ENCODE results near the gene DLG4.

The DLG4 gene

DNA sequence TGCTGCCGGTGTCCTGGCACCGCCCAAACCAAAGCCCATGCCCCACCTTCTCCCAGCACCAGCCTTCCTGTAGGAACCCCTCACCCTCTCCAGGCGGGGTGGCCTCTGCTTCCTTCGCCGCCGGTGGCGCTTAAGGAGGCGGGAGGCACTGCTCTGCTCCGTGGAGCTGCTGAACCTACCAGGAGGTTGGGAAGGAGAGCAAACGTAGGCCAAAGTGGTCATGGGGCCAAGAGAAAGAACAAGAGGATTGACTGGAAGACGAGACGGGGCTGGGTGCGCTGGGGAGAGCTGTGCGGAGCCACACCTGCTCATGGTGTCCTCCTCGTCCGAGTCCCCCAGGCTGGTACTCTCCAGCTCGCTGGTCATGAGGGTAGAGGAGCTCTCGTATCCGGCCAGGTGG is 9.9 kb upstream of the DLG4 start:
- DNase-seq (ENCODE audit: low read depth in 2 of 2) = no peak

DNA sequence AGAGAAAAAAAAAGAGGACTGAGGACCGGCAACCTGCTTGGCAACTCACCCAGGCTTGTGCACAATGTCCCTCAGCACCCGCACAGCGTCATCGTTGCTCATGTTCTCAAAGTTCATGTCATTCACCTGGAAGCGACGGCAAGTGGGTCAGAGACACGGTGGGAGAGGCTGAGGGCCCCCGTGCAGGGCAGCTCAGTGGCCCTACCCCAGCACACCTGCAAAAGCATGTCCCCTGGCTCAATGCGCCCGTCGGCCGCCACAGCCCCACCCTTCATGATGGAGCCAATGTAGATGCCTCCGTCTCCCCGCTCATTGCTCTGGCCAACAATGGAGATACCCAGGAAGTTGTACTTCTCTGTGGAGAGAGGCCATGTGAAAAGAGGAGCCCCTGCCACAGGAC is 9.3 kb upstream of the DLG4 start:
- no peak for DNase-seq (ENCODE audit: low read depth in 2 of 2)

DNA sequence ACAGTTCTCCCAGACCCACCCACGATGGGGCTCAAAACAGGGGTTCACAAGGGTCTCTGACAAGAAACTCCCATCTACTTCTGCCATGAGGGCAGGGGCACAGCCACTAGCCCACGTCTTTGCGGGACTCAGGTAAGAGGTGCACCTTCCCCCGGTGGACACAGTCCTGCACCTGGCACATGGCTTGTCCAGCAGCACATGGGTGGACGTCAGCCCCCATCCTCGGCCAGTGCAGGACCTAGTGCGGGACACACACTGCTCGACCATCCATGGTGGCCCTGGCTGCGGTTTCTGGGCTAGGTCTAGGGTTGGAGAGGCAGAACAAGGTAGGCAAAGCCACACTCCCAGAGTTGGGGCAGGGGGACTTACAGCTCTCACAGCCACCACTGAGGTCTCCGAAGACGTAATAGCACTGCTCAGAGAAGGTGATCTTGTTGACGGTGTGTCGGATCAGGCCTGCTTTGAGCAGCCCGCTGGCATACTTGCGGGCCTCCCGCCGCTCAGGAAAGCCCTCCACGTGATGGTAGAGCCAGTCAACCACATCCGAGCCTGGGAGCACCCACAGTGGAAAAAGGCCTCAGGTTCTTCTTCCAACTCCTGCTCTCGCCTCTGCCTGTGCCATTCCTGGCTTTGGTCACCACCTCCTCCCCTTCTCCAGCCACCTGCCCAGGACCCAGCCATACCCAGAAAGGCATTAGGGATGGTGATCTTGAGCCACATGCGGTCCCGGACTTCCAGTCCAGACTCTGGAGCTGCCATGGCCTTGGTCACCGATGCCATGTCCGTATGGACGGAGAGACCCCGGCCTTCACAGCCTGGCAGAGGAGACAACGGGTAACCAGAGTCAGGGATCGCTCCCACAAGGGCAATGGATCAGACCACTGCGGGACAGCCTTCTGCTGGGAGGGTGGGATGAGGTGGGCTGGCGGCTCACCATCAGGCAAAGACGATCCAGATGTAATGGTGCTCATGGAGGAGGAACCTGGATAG is 7.4 kb upstream of the DLG4 start:
- no peak for DNase-seq (ENCODE audit: low read depth in 2 of 2)

DNA sequence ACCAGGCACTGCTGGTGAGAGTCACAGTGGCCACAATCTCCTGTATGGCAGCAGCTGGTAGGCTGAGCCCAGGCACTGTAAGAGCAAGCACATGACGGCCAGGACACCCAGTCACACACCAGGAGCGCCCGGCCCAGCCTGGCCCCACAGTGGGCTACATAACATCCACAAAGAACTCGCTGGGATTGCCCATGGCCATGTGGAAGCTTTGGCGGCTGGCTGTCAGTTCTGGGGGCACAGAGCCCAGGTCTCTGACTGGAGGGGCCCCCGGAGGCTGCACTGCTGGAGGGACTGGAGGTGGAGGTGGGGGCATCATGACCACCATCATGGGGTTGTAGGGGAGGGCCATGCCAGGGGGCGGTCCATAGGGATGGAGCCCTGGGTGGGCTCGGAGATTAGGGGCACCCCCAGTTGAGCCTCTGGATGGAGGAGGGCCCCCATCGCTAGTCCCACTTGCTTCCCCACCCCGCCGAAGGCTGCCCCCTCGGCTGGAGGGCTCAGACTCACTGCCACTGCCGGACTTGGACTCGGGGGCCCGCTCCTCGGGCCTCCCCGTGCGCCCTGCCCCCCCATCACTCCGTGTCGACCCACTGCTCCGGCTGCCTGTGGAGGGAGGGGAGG is 6.2 kb upstream of the DLG4 start:
- no peak for DNase-seq (ENCODE audit: low read depth in 2 of 2)

DNA sequence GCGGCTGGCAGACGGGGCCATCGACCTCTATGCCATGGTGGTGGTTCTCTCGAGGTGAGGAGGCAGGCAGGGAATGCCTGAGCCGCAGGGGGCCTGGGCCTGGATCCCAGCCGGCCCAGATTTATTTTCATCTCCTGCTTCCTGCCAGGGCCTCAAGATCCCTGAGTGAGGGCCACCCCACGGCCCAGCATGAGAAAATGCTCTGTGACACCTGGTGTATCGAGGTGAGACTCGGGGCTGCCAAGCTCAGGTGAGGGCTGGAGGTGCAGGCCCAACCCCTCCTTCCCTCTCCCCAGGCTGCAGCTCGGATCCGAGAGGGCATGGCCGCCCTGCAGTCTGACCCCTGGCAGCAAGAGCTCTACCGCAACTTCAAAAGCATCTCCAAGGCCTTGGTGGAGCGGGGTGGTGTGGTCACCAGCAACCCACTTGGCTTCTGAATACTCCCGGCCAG is 5.0 kb upstream of the DLG4 start:
- no peak for DNase-seq (ENCODE audit: low read depth in 2 of 2)

DNA sequence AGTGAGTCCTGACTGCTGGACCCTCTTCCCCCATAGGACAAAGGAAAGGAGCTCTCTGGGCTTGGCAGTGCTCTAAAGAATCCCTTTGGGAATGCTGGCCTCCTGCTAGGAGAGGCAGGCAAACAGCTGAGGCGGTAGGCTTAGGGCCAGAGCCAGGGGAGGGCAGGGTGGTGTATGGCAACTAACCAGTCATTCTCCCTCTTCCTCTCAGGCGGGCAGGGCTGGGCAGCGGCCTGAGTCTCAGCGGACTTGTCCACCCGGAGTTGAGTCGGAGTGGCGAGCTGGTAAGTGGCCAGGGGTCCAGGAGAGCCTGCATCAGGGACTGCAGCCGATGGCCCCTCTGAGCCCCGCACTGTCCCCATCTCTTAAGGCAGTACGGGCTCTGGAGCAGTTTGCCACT is 4.5 kb upstream of the DLG4 start:
- no peak for DNase-seq (ENCODE audit: low read depth in 2 of 2)

DNA sequence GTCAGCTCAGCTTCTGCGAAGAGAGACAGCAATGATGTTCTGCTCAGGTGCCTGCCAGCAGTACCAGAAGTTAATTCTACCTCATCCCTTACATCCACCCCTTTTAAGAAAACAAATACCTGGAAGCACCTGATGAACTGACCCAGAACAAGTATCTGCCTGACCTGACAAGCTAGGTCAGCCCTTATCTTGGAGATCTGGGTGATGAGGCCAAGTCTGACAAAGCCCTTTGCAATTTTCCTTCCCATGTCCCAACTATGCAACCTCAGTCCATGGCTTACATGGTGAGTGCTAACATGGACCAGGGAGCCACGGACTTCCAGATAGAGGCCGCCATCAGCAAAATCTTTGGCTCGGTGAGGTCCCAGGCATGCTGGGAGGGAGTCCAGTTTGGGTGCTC is 3.7 kb upstream of the DLG4 start:
- no peak for DNase-seq (ENCODE audit: low read depth in 2 of 2)

DNA sequence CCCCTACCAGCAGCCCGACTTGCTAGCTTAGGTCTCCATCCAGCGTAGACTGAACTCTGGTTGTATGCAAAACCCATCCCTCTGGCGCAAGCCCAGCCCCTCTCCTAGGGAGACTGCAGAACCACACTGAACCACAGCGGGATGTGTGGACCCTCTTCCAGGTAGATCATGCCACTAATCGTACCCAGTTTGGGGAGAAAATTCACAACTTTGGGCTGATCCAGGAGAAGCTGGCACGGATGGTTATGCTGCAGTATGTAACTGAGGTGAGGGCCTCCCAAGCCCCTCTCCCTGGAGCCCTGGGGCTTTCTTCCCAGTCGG is 3.3 kb upstream of the DLG4 start:
- no peak for DNase-seq (ENCODE audit: low read depth in 2 of 2)

DNA sequence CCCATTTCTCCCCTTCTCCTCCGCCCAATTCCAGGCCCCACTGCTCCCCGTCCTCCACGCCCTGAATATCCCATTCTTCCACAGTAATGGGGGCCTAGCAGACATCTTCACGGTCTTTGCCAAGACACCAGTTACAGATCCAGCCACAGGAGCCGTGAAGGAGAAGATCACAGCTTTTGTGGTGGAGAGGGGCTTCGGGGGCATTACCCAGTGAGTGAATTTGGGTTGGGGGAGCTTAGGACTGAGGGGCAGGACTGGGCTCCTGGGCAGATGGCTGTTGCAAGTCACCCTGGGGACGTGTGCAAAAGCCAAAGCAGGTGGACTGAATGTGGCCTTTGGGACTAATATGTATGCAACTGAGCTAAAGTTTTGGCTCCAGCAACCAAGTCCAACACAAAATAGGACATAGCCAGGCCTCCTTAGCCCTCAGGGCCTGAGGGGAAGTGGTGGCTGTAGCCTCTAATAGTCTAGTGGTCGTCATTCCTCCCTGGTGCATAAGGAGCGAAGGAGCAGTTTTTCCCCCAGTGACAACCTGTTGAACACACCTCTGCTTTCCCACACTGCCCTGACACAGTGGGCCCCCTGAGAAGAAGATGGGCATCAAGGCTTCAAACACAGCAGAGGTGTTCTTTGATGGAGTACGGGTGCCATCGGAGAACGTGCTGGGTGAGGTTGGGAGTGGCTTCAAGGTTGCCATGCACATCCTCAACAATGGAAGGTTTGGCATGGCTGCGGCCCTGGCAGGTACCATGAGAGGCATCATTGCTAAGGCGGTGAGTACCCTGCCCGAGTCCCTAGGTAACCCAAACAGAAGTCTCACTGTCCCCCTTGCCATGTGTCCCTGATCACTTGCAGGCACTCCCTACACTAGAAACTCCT is 2.7 kb upstream of the DLG4 start:
- DNase-seq (ENCODE audit: low read depth in 2 of 2) = no peak

DNA sequence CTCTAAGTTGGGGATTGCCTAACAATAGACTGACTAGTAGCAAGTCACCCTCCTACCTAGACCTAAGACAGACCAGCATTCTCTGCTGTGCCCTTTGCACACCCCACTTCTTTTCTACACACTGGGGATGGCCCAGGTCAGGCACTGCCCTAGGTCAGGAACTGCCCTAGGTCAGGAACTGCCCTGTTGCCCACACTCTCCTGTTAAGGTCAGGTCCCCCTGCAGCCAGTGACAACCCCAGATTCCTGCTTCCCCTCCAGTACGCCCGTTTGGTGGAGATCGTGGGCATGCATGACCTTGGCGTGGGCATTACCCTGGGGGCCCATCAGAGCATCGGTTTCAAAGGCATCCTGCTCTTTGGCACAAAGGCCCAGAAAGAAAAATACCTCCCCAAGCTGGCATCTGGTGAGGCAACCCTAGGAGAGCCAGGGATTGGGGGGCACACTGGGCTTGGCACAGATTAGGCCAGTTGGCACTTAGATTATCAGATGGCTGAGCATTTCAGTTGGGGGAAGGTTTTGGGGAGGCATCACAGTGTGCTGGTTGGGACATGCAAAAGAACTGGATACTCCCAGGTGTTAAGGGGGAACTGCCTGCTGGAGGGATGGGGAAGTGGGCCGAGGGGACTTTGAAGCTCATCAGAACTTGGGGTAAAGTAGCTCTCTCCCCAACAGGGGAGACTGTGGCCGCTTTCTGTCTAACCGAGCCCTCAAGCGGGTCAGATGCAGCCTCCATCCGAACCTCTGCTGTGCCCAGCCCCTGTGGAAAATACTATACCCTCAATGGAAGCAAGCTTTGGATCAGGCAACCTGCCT is 1.8 kb upstream of the DLG4 start:
- no peak for DNase-seq (ENCODE audit: low read depth in 2 of 2)

DNA sequence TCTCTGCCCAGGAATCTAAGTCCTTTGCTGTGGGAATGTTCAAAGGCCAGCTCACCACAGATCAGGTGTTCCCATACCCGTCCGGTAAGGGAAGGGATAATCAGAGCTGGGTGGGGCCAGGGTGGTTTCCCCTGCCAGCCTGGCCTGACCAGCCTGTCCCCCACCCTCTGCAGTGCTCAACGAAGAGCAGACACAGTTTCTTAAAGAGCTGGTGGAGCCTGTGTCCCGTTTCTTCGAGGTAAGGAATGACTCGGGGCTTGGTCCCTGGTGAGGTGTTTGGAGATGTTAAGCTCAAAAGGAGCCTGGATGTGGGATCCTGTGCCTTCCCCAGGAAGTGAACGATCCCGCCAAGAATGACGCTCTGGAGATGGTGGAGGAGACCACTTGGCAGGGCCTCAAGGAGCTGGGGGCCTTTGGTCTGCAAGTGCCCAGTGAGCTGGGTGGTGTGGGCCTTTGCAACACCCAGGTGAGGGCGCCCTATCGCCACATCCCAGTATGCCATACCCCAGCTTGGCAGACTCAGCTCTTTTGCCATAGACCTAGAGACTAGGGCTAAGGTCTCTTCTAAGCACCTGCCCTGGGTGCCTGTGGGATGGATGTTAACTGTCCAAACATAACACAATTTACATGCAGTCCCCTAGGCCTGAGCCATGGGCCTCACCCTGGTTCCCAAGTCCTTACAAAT is 1.1 kb upstream of the DLG4 start:
- no peak for DNase-seq (ENCODE audit: low read depth in 2 of 2)

DNA sequence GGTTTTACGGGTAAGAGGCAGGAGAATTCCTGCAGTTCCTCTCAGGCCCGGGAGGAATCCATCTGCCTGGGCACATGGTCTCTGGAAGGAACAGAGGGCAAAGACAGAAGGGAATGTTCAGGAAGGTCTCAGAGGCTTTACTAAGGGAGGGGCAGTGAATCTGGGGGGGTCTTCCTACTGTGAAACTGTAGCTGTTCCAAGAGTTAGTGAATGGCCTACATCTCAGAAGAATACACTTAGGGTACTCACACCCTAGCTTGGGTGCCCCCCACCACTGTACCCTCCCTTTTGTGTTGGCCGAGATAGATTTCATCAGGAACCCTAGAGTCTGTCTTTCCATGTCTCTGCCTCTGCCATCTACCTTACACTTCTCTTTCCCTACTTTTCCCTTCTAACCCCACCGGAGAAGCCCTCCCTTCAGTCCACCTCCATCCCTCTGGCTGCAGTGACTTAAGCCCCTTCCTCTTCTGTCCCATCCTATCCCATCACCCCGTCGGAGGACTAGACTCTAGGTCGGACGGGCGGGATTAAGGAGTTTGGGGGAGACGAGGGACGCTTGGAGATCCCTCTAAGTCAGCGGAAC is 316 bp downstream of the DLG4 start:
- DNase-seq (ENCODE audit: low read depth in 2 of 2) = no peak

DNA sequence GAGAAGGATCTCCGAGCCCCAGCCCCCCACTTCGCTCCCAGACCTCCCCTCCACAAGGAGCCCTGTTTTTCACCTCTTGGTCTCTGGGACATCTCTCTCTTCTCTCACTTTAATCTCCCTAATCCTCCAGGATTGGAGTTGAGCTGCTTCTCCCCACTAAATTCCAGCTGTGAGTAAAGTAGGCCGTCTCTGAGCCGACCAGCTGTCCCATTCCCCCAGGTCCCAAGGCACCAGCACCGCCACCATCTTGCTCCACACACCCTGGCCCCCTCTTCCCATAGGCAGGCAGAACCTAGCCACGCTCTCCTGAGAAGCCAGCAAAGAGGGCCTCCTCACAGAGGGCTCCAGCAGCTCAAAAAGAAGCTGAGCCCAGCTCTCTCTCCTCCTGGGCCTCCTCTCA is 878 bp downstream of the DLG4 start:
- no peak for DNase-seq (ENCODE audit: low read depth in 2 of 2)

DNA sequence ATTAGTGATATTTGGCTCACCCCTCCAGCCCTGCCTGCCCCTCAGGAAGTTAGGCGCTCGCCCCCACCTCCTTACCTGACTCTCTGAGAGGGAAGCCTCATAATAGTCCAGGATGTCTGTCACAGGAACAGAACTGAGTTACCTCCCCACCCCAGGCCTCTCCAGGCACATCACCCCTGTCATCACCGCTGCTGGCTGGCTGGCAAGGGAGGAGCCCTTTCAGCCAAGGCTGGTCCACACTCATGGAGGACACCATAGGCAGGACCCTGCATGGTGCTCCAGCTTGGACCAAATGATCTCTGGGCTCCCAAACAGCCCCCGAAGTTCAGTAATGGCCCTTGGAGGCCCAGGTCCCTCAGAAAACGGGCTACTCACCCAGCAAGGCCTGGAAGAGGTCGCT is 1.5 kb downstream of the DLG4 start:
- DNase-seq (ENCODE audit: low read depth in 2 of 2) = no peak

DNA sequence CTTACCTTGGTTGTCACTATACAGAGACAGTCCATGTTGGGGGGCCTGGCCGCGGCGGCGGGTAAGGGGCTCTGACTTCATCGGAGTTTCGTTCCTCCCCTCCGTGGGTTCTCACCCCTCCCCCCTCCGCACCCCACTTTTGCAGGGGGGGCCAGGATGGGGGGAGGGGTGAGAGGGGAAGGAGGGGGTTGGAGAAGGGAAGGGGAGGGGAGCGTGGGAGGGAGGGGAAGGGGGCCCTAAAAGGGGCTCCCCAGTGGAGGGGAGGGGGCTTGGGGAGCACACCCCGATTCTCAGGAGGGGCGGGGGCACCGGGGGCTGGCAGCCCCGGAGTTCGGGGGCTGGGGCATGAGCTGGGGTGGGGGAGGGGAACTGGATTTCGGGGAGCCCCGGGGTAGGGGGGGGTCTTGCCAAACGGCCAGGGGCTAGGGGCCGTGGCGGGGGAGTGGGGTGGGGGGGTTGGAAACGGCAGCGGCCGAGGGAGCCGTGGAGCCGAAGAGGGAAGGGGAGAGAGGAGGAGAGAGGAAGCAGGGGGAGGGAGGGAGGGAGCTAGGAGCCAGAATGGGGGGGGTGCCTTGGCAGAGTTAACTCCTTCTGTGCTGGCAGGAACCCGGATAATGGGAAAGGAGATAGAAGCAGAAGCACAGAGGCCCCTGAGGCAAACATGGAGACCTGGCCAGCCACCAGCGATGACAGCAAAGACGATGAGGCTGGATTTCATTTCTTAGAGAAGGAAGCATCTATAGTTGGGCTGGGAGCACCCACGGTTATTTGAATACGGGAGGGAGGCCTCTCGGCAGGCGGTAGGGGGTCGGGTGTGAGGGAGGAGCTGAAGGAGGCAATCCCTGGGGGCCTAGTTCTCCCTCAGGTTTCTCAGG is 2.3 kb downstream of the DLG4 start:
- no peak for DNase-seq (ENCODE audit: low read depth in 2 of 2)

DNA sequence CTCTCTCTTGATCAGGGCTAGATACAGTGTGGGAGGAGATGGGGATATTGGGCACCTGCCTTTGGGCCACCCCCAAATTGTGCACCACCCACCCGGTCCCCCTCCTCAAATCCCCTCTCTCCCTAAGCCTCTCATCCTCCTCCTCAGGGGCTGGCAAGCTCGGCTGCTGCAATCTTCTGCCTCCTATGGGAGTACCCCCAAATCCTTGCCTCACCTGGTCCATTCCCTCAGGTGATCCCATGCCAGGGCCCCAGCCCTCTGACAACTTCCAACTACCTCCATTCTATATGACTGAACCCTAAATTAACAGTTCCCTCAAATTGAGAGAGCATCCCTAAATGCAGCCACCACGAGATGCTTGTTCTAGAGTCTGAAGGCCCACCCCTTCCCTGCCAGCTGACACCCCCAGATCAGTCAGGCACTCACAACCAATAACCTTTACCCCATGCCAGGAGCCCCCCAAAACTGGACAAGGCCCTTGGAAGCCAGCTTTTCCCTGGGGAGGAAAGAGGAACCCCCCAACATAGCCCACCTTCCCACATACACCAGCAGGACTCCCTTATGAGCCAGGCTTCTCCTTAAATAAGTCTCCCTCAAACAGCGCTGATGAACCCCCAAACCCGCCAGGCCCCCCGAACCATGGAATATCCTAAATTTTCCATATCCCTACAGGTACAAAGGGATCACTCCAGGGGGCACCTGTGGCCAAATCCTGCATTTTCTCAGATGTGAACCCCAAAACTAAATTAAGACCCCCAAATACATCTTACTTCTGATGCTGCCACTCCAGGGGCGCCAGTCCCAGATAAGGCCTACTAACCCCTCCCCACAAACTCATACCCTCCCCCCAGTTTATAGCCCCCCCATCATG is 3.2 kb downstream of the DLG4 start:
- DNase-seq (ENCODE audit: low read depth in 2 of 2) = no peak

DNA sequence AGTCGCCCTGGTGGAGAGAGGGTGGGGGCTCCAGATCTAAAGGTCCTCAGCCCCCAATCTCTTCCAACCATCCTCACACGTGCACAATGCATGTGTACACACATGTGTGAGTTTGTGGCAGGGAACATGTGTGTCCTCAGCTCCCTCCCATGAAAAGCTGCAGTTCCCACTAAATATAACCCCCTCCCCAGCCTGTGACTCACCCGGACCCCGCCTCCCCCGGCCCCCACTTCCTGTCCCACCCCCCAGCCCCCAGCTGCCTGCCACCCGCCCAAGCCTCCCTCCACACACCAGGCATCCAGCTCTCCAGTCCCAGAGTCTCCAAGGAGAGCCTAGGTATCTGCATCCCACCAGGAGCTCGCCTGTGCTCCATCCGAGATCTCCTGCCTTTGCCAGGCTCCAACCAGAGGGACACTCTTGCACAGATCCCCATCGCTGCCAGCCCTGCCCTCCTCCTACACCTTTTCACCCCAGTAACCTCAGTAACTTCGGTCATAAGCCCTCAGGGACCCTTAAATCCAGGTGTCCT is 3.9 kb downstream of the DLG4 start:
- DNase-seq (ENCODE audit: low read depth in 2 of 2) = no peak

DNA sequence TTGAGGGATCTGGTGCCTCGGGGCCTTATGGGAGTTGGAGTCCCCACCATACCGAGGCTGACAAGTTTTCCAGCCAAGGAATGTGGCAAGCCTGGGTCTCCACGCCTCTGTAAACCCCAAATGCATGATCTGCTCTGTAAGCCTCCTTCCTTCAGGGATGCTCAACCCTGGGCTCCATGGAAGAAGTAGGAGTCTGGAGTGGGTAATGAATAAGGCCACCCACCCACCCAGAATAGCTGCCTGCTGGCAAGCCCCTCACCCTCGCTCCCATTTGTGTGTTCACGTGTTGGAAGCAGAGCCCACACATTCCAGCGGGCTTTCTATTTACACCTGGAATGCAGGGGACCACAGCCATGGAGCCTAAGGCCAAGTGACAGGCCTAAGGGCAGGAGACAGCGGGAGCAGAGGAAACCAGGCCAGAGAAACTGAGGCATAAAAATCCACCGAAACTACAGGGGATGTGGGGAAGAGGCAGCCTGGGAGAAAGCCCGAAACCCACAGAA is 4.4 kb downstream of the DLG4 start:
- DNase-seq (ENCODE audit: low read depth in 2 of 2) = no peak
